ENCODE data around the gene RIMS4. TPM values are rescaled to one million over a fixed set of nuclear protein-coding genes. Genes with fewer than 3 reads are reported as not detected.

Gene RIMS4
- total RNA-seq, result 1 to 10 TPM in 2 of 3 donors, under 1 TPM in 1; 0.51 to 2.0 (median 1.4) TPM
- long read RNA-seq, donor 1, partial matches to known transcripts, result 0 of 1 reads
- long read RNA-seq, donor 1, other reads (novel, unspliced or antisense), result 1 of 1 reads
- long read RNA-seq, donor 2, result 0 reads

DNA sequence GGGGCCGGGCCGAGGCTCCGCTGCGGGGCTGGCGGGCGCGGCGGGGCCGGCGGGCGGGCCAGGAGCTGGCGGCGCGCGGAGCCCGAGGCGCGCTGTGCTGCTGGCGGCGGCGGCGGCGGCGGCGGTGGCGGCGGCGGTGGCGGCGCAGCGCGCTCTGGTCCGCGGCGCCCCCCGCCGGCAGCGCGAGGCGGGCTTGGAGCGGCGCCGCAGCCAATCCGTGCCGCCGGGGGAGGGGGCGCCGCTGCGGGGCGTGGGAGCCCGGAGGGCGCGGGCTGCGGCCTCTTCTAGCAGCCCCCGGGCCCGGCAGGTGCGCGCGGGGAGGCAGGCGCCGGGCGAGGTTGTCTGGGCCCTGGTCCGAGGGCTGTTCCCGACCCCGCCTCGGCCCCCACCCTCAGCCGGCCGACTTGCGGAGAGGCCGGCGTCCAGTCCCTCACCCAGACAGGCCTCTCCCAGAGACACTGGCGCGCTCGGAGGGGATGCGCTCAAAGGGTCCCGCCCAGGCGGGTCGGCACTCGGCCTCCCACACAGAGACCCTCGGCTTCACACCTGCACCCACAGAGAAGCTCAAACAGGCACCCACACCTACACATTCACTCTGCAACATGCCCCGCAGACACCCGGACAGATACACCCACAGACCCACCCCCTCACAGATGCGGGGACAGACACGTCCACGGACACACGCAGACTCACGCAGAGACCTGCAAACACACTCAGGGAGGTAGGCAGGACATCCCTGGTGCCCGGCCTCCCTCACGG, at the start of gene RIMS4:
Gene RIMS4 (minus strand): TSS at position 156 of the 759 bp plus-strand sequence. CDS start 275 bp downstream, outside the sequence.
- H3K4me1 ChIP-seq (ENCODE audit: low read depth), result peaks cover 2% of the 10 kb centered on the region
- no peak within 1 kb of the TSS for H3K4me3 ChIP-seq
- no peaks in the 10 kb centered on the region for H3K36me3 ChIP-seq (ENCODE audit: low read depth)
- intact Hi-C loops (cut with DNase I, micrococcal nuclease), result no loop called here
- DNase-seq (no peak), ATAC-seq (peak; percentile 53)
- peaks cover 7% of the 10 kb centered on the region for H3K9me3 ChIP-seq
- TF ChIP-seq, protein P1, sequence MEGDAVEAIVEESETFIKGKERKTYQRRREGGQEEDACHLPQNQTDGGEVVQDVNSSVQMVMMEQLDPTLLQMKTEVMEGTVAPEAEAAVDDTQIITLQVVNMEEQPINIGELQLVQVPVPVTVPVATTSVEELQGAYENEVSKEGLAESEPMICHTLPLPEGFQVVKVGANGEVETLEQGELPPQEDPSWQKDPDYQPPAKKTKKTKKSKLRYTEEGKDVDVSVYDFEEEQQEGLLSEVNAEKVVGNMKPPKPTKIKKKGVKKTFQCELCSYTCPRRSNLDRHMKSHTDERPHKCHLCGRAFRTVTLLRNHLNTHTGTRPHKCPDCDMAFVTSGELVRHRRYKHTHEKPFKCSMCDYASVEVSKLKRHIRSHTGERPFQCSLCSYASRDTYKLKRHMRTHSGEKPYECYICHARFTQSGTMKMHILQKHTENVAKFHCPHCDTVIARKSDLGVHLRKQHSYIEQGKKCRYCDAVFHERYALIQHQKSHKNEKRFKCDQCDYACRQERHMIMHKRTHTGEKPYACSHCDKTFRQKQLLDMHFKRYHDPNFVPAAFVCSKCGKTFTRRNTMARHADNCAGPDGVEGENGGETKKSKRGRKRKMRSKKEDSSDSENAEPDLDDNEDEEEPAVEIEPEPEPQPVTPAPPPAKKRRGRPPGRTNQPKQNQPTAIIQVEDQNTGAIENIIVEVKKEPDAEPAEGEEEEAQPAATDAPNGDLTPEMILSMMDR (IDR thresholded peaks at IDR 0.05), result no peak

GRCh38 chr20:44858606-44859360, 48.4 kb upstream of the RIMS4 start:
- ATAC-seq (peak; percentile 94), DNase-seq (peak in 1 of 3 donors; percentile 78)
- Histone ChIP-seq H3K4me1 (ENCODE audit: low read depth) (peaks cover 13% of the 10 kb centered on the region), H3K9me3 (no peaks in the 10 kb centered on the region), H3K4me3 (no peak overlapping the region), H3K36me3 (ENCODE audit: low read depth) (no peaks in the 10 kb centered on the region)
- intact Hi-C loops (cut with DNase I, micrococcal nuclease), result no loop called here
- TF ChIP-seq, protein P1 (IDR thresholded peaks at IDR 0.05), result no peak

DNA sequence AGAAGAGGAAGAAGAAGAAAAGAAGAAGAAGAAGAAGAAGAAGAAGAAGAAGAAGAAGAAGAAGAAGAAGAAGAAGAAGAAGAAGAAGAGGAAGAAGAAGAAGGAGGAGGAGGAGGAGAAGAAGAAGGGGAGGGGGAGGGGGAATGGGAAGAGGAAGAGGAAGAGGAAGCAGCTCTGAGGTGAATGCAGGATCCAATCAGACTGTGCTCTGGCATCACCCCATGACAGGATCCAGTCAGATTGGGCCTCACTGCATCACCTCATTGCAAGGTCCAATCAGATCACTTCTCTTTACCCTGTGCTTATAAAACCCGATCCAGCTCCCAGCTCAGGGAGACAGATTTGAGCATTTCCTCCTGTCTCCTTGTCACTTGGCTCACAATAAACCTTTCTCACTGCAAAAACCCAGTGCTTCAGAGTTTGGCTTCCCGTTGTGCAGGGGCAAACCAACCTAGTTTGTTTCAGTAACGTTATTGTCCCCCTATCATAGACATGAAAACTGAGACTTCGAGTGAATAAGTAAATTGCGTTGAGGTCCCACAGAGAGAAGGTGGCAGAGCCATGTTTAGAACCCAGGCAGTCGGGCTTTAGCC, 46.6 kb upstream of the RIMS4 start:
- no peaks in the 10 kb centered on the region for H3K36me3 ChIP-seq (ENCODE audit: low read depth)
- H3K4me3 ChIP-seq, result no peak overlapping the region
- no peaks in the 10 kb centered on the region for H3K9me3 ChIP-seq
- ATAC-seq (peak; percentile 9), DNase-seq (no peak)
- TF ChIP-seq, protein P1 (IDR thresholded peaks at IDR 0.05), result no peak
- peaks cover 17% of the 10 kb centered on the region for H3K4me1 ChIP-seq (ENCODE audit: low read depth)
- intact Hi-C loops (cut with DNase I, micrococcal nuclease), result no loop called here

DNA sequence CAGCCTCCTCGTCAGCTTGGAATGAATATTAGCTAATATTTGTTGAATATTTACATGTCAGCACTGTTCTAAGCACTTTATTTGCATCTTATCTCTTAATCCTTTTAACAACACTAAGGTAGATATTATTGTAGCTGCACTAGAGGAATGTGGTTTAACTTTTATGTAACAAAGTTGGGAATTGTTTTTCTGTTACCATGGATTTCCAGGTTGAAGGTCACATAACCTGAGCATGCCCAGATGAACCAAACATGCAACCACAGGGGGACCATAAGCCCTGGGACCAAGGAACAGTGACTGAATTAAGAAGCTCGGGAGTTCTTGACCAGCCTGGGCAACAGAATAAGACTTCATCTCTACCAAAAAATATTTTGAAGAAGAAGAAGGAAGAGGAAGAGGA, 46.1 kb upstream of the RIMS4 start:
- peak; percentile 14 for ATAC-seq

DNA sequence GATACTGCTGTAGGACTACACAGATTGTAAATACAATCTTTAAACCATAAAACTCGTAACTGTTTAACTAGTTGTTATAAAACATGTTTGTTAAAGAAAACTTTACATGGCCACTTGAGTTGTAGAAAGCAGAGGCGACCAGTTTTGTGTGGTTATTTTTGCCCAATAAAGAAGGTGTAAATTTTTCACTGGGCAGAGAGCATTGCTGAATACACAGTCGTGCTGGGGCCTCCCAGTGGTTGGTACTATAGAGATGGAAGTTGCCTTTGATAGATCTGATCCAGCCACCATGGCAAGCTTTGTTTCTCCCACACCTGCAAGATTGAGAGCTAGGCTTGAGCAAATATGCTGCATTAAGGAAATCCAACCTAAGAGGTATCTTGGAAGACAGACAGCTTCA, 41.2 kb upstream of the RIMS4 start:
- intact Hi-C loops (cut with DNase I, micrococcal nuclease), result no loop called here
- DNase-seq (peak in 2 of 3 donors; percentile 46 to 76), ATAC-seq (peak; percentile 95)
- TF ChIP-seq, protein P1 (IDR thresholded peaks at IDR 0.05), result no peak
- no peaks in the 10 kb centered on the region for H3K36me3 ChIP-seq (ENCODE audit: low read depth)
- no peaks in the 10 kb centered on the region for H3K9me3 ChIP-seq
- H3K4me3 ChIP-seq, result no peak overlapping the region
- H3K4me1 ChIP-seq (ENCODE audit: low read depth), result peaks cover 21% of the 10 kb centered on the region

More for the DNA sequence above, 46.1 kb upstream of the RIMS4 start:
- TF ChIP-seq, protein P1 (IDR thresholded peaks at IDR 0.05), result no peak
- Histone ChIP-seq H3K9me3 (no peaks in the 10 kb centered on the region), H3K4me1 (ENCODE audit: low read depth) (peaks cover 20% of the 10 kb centered on the region), H3K4me3 (no peak overlapping the region), H3K36me3 (ENCODE audit: low read depth) (no peaks in the 10 kb centered on the region)
- intact Hi-C loops (cut with DNase I, micrococcal nuclease), result no loop called here
- no peak for DNase-seq
